Frontal cortex (tissue), 4 donors: Measurements from ENCODE around the gene UBR3. TPM values are rescaled to one million over a fixed set of nuclear protein-coding genes. Genes with fewer than 3 reads are reported as not detected.
"Not testable (repeated sequence)": the region's sequence is repeated elsewhere in the genome, so short reads cannot be mapped to it uniquely, and the experiment has no call there.

Source experiments
- DNase-seq, 2 donors: peaks; one replicate each; pipeline ENCODE4 v3.0.0; 2012; ENCODE audit warnings: low spot score in 2 of 2
- FAIRE-seq: peaks from 2 replicates; lab custom pipeline; 2012; peaks lifted over from hg19 to GRCh38; lab: Jason Lieb, UNC
- total RNA-seq: library from RNA; depleted of rRNA; stranded (reverse); fragments of >200 nt; gene quantifications from one replicate; pipeline ENCODE4 v1.2.3, GENCODE V29; 2014
- donor health status: control.
- donor health status: control.
- donor health status: control.

The UBR3 gene, protein sequence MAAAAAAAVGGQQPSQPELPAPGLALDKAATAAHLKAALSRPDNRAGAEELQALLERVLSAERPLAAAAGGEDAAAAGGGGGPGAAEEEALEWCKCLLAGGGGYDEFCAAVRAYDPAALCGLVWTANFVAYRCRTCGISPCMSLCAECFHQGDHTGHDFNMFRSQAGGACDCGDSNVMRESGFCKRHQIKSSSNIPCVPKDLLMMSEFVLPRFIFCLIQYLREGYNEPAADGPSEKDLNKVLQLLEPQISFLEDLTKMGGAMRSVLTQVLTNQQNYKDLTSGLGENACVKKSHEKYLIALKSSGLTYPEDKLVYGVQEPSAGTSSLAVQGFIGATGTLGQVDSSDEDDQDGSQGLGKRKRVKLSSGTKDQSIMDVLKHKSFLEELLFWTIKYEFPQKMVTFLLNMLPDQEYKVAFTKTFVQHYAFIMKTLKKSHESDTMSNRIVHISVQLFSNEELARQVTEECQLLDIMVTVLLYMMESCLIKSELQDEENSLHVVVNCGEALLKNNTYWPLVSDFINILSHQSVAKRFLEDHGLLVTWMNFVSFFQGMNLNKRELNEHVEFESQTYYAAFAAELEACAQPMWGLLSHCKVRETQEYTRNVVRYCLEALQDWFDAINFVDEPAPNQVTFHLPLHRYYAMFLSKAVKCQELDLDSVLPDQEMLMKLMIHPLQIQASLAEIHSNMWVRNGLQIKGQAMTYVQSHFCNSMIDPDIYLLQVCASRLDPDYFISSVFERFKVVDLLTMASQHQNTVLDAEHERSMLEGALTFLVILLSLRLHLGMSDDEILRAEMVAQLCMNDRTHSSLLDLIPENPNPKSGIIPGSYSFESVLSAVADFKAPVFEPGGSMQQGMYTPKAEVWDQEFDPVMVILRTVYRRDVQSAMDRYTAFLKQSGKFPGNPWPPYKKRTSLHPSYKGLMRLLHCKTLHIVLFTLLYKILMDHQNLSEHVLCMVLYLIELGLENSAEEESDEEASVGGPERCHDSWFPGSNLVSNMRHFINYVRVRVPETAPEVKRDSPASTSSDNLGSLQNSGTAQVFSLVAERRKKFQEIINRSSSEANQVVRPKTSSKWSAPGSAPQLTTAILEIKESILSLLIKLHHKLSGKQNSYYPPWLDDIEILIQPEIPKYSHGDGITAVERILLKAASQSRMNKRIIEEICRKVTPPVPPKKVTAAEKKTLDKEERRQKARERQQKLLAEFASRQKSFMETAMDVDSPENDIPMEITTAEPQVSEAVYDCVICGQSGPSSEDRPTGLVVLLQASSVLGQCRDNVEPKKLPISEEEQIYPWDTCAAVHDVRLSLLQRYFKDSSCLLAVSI (N-terminal part only)
- 109 TPM for total RNA-seq

- FAIRE-seq = no peak
- peak; percentile 95 to 97 for DNase-seq
Measured at GRCh38 chr2:169827272-169828140, at the start of gene UBR3. UBR3 (plus strand) TSS chr2:169827454; CDS start chr2:169827508, 54 bp downstream.

GRCh38 chr2:169778446-169778845 lies 48.8 kb upstream of the UBR3 start:
- FAIRE-seq (no peak), DNase-seq (no peak)

DNA sequence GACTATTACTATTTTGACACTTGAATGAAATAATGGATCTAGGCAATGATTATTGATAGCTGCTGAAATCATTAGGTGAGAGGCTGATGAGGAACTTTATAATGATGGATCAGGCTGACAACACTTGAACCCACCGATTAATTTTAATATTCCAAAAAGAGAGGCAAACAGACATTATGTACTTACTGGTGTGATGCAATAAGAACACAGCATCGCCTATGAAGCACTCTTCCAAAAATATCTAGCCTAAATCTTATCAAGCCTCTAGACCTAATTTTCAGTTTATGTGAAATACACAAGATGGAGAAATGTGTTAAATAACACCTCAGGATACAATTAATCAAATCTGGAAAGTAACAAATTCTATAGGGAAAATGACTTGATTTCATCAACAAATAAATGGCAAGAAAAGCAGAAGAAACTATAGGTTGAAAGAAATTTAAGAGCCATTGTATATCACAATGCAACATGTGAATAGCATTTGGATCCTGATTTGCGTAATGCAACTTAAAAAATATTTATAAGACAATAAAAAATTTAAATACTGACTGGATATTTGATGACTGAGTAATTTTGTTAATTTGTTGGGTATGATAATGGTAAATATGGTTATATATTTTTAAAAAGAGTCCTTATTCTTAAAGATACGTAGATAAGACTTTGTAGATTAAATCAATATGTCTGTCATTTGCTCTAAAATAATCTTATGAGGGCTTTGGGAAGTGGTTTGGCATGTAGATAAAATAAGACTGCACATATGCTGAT lies 45.8 kb upstream of the UBR3 start:
- FAIRE-seq (no peak), DNase-seq (no peak)

GRCh38 chr2:169782513-169782912 lies 44.7 kb upstream of the UBR3 start:
- DNase-seq = no peak
- no peak for FAIRE-seq

DNA sequence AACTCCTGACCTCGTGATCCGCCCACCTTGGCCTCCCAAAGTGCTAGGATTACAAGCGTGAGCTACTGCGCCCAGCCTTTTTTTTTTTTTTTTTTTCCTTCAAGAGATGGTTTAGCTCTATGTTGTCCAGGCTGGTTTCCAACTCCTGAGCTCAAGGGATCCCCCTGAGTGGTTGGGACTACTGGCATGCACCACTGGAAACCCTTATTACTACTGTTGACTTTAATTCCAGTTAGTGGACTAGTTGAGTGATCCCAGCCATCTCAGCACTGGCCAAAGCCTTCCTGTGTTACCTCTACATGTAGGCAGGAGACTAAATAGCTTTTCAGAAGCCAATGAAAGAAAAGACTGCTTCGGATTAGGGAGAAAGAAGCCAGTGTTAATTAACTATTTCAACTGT lies 36.7 kb upstream of the UBR3 start:
- DNase-seq = no peak
- FAIRE-seq = no peak

DNA sequence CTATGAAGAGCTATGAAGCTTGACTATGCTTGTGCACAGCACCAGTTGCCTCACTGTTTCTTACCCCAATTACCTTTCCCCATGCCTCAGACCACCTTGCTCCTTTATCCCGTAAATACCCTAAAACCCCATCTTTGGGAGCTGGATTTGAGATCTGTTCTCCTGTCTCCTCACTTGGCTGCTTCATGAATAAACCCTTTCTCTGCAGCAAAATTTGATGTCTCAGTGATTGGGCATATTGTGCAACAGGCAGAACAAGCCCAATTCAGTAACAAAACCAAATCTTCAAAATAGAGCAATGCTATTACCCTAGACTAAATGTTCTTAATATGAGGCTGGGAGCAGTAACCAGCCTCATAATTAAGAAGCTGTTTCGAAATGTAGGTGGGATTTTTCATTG lies 32.1 kb upstream of the UBR3 start:
- DNase-seq = no peak
- FAIRE-seq = no peak

GRCh38 chr2:169796441-169796840 lies 30.8 kb upstream of the UBR3 start:
- no peak for FAIRE-seq

DNA sequence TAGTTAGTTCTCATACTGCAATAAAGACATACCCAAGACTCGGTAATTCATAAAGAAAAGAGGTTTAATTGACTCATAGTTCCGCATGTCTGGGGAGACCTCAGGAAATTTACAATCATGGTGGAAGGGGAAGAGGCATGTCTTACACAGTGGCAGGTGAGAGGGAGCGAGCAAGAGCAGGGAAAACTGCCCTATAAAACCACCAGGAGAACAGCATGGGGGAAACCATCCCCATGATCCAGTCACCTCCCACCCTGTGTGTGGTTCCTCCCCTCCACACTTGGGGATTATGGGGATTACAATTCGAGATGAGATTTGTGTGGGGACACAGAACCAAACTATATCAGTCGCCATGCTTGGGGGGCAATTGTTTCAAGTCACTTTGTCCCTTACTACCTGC lies 29.7 kb upstream of the UBR3 start:
- no peak for FAIRE-seq

More at GRCh38 chr2:169796441-169796840, 30.8 kb upstream of the UBR3 start:
- DNase-seq = no peak

GRCh38 chr2:169798397-169798717 lies 28.9 kb upstream of the UBR3 start:
- FAIRE-seq = no peak
- DNase-seq = peak in 1 of 2 donors; percentile 22

More for the DNA sequence above, 29.7 kb upstream of the UBR3 start:
- no peak for DNase-seq

GRCh38 chr2:169798718-169799592 lies 28.3 kb upstream of the UBR3 start, which contains the start of gene SSB:
SSB (plus strand) TSS chr2:169798871; CDS start chr2:169800961, 2,090 bp downstream.
- DNase-seq (peak; percentile 81 to 84), FAIRE-seq (no peak)

- no peak for DNase-seq
- FAIRE-seq = no peak
Measured at GRCh38 chr2:169803480-169803879, 23.8 kb upstream of the UBR3 start.

GRCh38 chr2:169806586-169806985 lies 20.7 kb upstream of the UBR3 start:
- FAIRE-seq (no peak), DNase-seq (no peak)

DNA sequence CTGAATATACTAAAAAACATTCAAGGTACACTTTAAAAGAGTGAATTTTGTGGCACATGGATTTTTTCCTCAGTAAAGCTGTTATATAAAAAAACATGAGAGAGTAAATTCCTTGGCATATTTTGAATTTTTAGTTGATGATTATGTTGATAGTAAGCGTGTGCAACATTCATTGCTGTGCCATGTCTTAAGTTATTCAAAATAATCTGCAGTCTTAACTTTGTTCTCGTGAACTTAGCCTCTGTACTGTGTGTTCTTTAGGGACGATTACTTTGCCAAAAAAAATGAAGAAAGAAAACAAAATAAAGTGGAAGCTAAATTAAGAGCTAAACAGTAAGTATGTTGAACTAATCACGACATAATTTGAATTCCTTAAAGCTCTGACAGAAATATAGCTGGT lies 19.0 kb upstream of the UBR3 start:
- FAIRE-seq (no peak), DNase-seq (no peak)

GRCh38 chr2:169815849-169816248 lies 11.4 kb upstream of the UBR3 start:
- FAIRE-seq (no peak), DNase-seq (no peak)

GRCh38 chr2:169816961-169817360 lies 10.3 kb upstream of the UBR3 start:
- not testable (repeated sequence) for FAIRE-seq

DNA sequence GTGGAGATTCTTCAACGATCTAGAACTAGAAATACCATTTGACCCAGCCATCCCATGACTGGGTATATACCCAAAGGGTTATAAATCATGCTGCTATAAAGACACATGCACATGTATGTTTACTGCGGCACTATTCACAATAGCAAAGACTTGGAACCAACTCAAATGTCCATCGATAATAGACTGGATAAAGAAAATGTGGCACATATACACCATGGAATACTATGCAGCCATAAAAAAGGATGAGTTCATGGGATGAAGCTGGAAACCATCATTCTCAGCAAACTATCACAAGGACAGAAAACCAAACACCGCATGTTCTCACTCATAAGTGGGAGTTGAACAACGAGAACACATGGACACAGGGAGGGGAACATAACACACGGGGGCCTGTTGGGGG lies 9.9 kb upstream of the UBR3 start:
- DNase-seq, FAIRE-seq: not testable (repeated sequence)

More at GRCh38 chr2:169816961-169817360, 10.3 kb upstream of the UBR3 start:
- not testable (repeated sequence) for DNase-seq

- DNase-seq (no peak), FAIRE-seq (no peak)
Measured at GRCh38 chr2:169818241-169818640, 9.0 kb upstream of the UBR3 start.
